ENCODE measurements around the gene COL5A1.

Gene COL5A1

GRCh38 chr9:134658378-134658955 is 16.9 kb downstream of the COL5A1 start:
- no peaks in the 10 kb centered on the region for H3K36me3 ChIP-seq (ENCODE audit: control insufficient read depth, insufficient read depth, low read length)
- no peaks in the 10 kb centered on the region for H3K9me3 ChIP-seq (ENCODE audit: control insufficient read depth, insufficient read depth, low read length)
- no peaks in the 10 kb centered on the region for H3K27me3 ChIP-seq (ENCODE audit: control insufficient read depth, insufficient read depth, low read length)
- H3K4me1 ChIP-seq (ENCODE audit: control insufficient read depth, insufficient read depth, low read length): peaks cover 5% of the 10 kb centered on the region; the same call in 1 of the 2 replicates
- WGBS (ENCODE audit: insufficient coverage, insufficient read length): no CpG with 5 or more reads among the region's 19 CpGs
- no peak for DNase-seq (ENCODE audit: low read depth, low spot score)
- no peak overlapping the region for H3K4me3 ChIP-seq (ENCODE audit: low read length)
- no peak overlapping the region for H3K27ac ChIP-seq (ENCODE audit: low read length)

GRCh38 chr9:134659688-134660131 is 18.1 kb downstream of the COL5A1 start:
- no peak for DNase-seq (ENCODE audit: low read depth, low spot score)
- WGBS (ENCODE audit: insufficient coverage, insufficient read length): no CpG with 5 or more reads among the region's 14 CpGs
- no peak overlapping the region for H3K27ac ChIP-seq (ENCODE audit: low read length)
- no peak overlapping the region for H3K4me3 ChIP-seq (ENCODE audit: low read length)
- no peaks in the 10 kb centered on the region for H3K9me3 ChIP-seq (ENCODE audit: control insufficient read depth, insufficient read depth, low read length)
- no peaks in the 10 kb centered on the region for H3K36me3 ChIP-seq (ENCODE audit: control insufficient read depth, insufficient read depth, low read length)
- no peaks in the 10 kb centered on the region for H3K27me3 ChIP-seq (ENCODE audit: control insufficient read depth, insufficient read depth, low read length)
- H3K4me1 ChIP-seq (ENCODE audit: control insufficient read depth, insufficient read depth, low read length): peaks cover 5% of the 10 kb centered on the region; the same call in 1 of the 2 replicates

GRCh38 chr9:134660407-134660806 is 18.8 kb downstream of the COL5A1 start:
- WGBS (ENCODE audit: insufficient coverage, insufficient read length): no CpG with 5 or more reads among the region's 1 CpG
- peaks cover 5% of the 10 kb centered on the region; the same call in 1 of the 2 replicates for H3K4me1 ChIP-seq (ENCODE audit: control insufficient read depth, insufficient read depth, low read length)
- no peak overlapping the region for H3K4me3 ChIP-seq (ENCODE audit: low read length)
- H3K36me3 ChIP-seq (ENCODE audit: control insufficient read depth, insufficient read depth, low read length): no peaks in the 10 kb centered on the region
- no peaks in the 10 kb centered on the region for H3K27me3 ChIP-seq (ENCODE audit: control insufficient read depth, insufficient read depth, low read length)
- no peak overlapping the region for H3K27ac ChIP-seq (ENCODE audit: low read length)
- no peak for DNase-seq (ENCODE audit: low read depth, low spot score)
- H3K9me3 ChIP-seq (ENCODE audit: control insufficient read depth, insufficient read depth, low read length): no peaks in the 10 kb centered on the region

- H3K27me3 ChIP-seq (ENCODE audit: control insufficient read depth, insufficient read depth, low read length): no peaks in the 10 kb centered on the region
- no CpG with 5 or more reads among the region's 6 CpGs for WGBS (ENCODE audit: insufficient coverage, insufficient read length)
- H3K4me3 ChIP-seq (ENCODE audit: low read length): no peak overlapping the region
- no peaks in the 10 kb centered on the region for H3K9me3 ChIP-seq (ENCODE audit: control insufficient read depth, insufficient read depth, low read length)
- H3K4me1 ChIP-seq (ENCODE audit: control insufficient read depth, insufficient read depth, low read length): peaks cover 5% of the 10 kb centered on the region; the same call in 1 of the 2 replicates
- DNase-seq (ENCODE audit: low read depth, low spot score): no peak
- H3K27ac ChIP-seq (ENCODE audit: low read length): no peak overlapping the region
- no peaks in the 10 kb centered on the region for H3K36me3 ChIP-seq (ENCODE audit: control insufficient read depth, insufficient read depth, low read length)
Observed at GRCh38 chr9:134661299-134661698, 19.7 kb downstream of the COL5A1 start.

GRCh38 chr9:134661791-134662142 is 20.2 kb downstream of the COL5A1 start:
- Histone ChIP-seq H3K4me3 (ENCODE audit: low read length) (no peak overlapping the region), H3K27ac (ENCODE audit: low read length) (no peak overlapping the region), H3K4me1 (ENCODE audit: control insufficient read depth, insufficient read depth, low read length) (peaks cover 5% of the 10 kb centered on the region; the same call in 1 of the 2 replicates), H3K9me3 (ENCODE audit: control insufficient read depth, insufficient read depth, low read length) (no peaks in the 10 kb centered on the region), H3K27me3 (ENCODE audit: control insufficient read depth, insufficient read depth, low read length) (no peaks in the 10 kb centered on the region), H3K36me3 (ENCODE audit: control insufficient read depth, insufficient read depth, low read length) (no peaks in the 10 kb centered on the region)
- WGBS (ENCODE audit: insufficient coverage, insufficient read length): no CpG with 5 or more reads among the region's 11 CpGs
- DNase-seq (ENCODE audit: low read depth, low spot score): no peak

- H3K9me3 ChIP-seq (ENCODE audit: control insufficient read depth, insufficient read depth, low read length): no peaks in the 10 kb centered on the region
- no peak overlapping the region for H3K27ac ChIP-seq (ENCODE audit: low read length)
- peaks cover 5% of the 10 kb centered on the region; the same call in 1 of the 2 replicates for H3K4me1 ChIP-seq (ENCODE audit: control insufficient read depth, insufficient read depth, low read length)
- WGBS (ENCODE audit: insufficient coverage, insufficient read length): no CpG with 5 or more reads among the region's 17 CpGs
- DNase-seq (ENCODE audit: low read depth, low spot score): no peak
- no peak overlapping the region for H3K4me3 ChIP-seq (ENCODE audit: low read length)
- no peaks in the 10 kb centered on the region for H3K36me3 ChIP-seq (ENCODE audit: control insufficient read depth, insufficient read depth, low read length)
- H3K27me3 ChIP-seq (ENCODE audit: control insufficient read depth, insufficient read depth, low read length): no peaks in the 10 kb centered on the region
Observed at GRCh38 chr9:134662143-134662876, 20.7 kb downstream of the COL5A1 start.

GRCh38 chr9:134663084-134663483 is 21.5 kb downstream of the COL5A1 start:
- Histone ChIP-seq H3K9me3 (ENCODE audit: control insufficient read depth, insufficient read depth, low read length) (no peaks in the 10 kb centered on the region), H3K27me3 (ENCODE audit: control insufficient read depth, insufficient read depth, low read length) (no peaks in the 10 kb centered on the region), H3K4me3 (ENCODE audit: low read length) (no peak overlapping the region), H3K27ac (ENCODE audit: low read length) (no peak overlapping the region), H3K36me3 (ENCODE audit: control insufficient read depth, insufficient read depth, low read length) (no peaks in the 10 kb centered on the region), H3K4me1 (ENCODE audit: control insufficient read depth, insufficient read depth, low read length) (peaks cover 4% of the 10 kb centered on the region; the same call in 1 of the 2 replicates)
- no peak for DNase-seq (ENCODE audit: low read depth, low spot score)
- no CpG with 5 or more reads among the region's 10 CpGs for WGBS (ENCODE audit: insufficient coverage, insufficient read length)

GRCh38 chr9:134663753-134664415 is 22.3 kb downstream of the COL5A1 start:
- Histone ChIP-seq H3K9me3 (ENCODE audit: control insufficient read depth, insufficient read depth, low read length) (no peaks in the 10 kb centered on the region), H3K4me3 (ENCODE audit: low read length) (no peak overlapping the region), H3K27me3 (ENCODE audit: control insufficient read depth, insufficient read depth, low read length) (no peaks in the 10 kb centered on the region), H3K4me1 (ENCODE audit: control insufficient read depth, insufficient read depth, low read length) (no peaks in the 10 kb centered on the region), H3K27ac (ENCODE audit: low read length) (no peak overlapping the region), H3K36me3 (ENCODE audit: control insufficient read depth, insufficient read depth, low read length) (no peaks in the 10 kb centered on the region)
- no peak for DNase-seq (ENCODE audit: low read depth, low spot score)
- WGBS (ENCODE audit: insufficient coverage, insufficient read length): no CpG with 5 or more reads among the region's 9 CpGs

- Histone ChIP-seq H3K9me3 (ENCODE audit: control insufficient read depth, insufficient read depth, low read length) (no peaks in the 10 kb centered on the region), H3K4me1 (ENCODE audit: control insufficient read depth, insufficient read depth, low read length) (no peaks in the 10 kb centered on the region), H3K4me3 (ENCODE audit: low read length) (no peak overlapping the region), H3K36me3 (ENCODE audit: control insufficient read depth, insufficient read depth, low read length) (no peaks in the 10 kb centered on the region), H3K27me3 (ENCODE audit: control insufficient read depth, insufficient read depth, low read length) (no peaks in the 10 kb centered on the region), H3K27ac (ENCODE audit: low read length) (no peak overlapping the region)
- no CpG with 5 or more reads among the region's 5 CpGs for WGBS (ENCODE audit: insufficient coverage, insufficient read length)
- DNase-seq (ENCODE audit: low read depth, low spot score): no peak
Observed at GRCh38 chr9:134664446-134664845, 22.8 kb downstream of the COL5A1 start.

- H3K27me3 ChIP-seq (ENCODE audit: control insufficient read depth, insufficient read depth, low read length): no peaks in the 10 kb centered on the region
- no CpG with 5 or more reads among the region's 6 CpGs for WGBS (ENCODE audit: insufficient coverage, insufficient read length)
- H3K4me3 ChIP-seq (ENCODE audit: low read length): no peak overlapping the region
- peaks cover 2% of the 10 kb centered on the region; the same call in 1 of the 2 replicates for H3K4me1 ChIP-seq (ENCODE audit: control insufficient read depth, insufficient read depth, low read length)
- no peak for DNase-seq (ENCODE audit: low read depth, low spot score)
- H3K36me3 ChIP-seq (ENCODE audit: control insufficient read depth, insufficient read depth, low read length): no peaks in the 10 kb centered on the region
- no peaks in the 10 kb centered on the region for H3K9me3 ChIP-seq (ENCODE audit: control insufficient read depth, insufficient read depth, low read length)
- H3K27ac ChIP-seq (ENCODE audit: low read length): no peak overlapping the region
Observed at GRCh38 chr9:134666208-134666607, 24.6 kb downstream of the COL5A1 start.

All from iPS DF 6.9 (cell line).